HepG2 (cell line): ENCODE results near the gene YPEL5. TPM values are rescaled to one million over a fixed set of nuclear protein-coding genes. Genes with fewer than 3 reads are reported as not detected.

Experiments
- ARNT2 ChIP-seq: sonication (generic); formaldehyde crosslinking; IDR thresholded peaks from 2 replicates; pipeline ENCODE4 v1.8.0; 2022; ENCODE audit warnings: mild to moderate bottlenecking, low read depth, missing genetic modification reagents, moderate library complexity
- FOSL1 ChIP-seq: sonication (generic); formaldehyde crosslinking; IDR thresholded peaks from 2 replicates; pipeline ENCODE4 v1.9.0; 2021; ENCODE audit warnings: missing genetic modification reagents, borderline replicate concordance
- GATAD1 ChIP-seq: IDR thresholded peaks from 2 replicates; pipeline ENCODE4 v1.6.1; 2016; ENCODE audit warnings: missing genetic modification reagents, missing compliant biosample characterization
- HMG20A ChIP-seq: IDR thresholded peaks from 2 replicates; pipeline ENCODE4 v1.6.1; 2016; ENCODE audit warnings: borderline replicate concordance
- KDM2A ChIP-seq: sonication (generic); formaldehyde crosslinking; IDR thresholded peaks from 2 replicates; pipeline ENCODE4 v1.4.0; 2020; ENCODE audit warnings: low read depth, missing genetic modification reagents, borderline replicate concordance
- MAF1 ChIP-seq: sonication (generic); formaldehyde crosslinking; IDR thresholded peaks from 2 replicates; pipeline ENCODE4 v1.5.0; 2020; ENCODE audit warnings: missing genetic modification reagents, borderline replicate concordance
- MTF1 ChIP-seq: sonication (generic); formaldehyde crosslinking; IDR thresholded peaks from 2 replicates; pipeline ENCODE4 v1.5.0; 2020; ENCODE audit warnings: missing genetic modification reagents
- NKX3-1 ChIP-seq: sonication (generic); formaldehyde crosslinking; IDR thresholded peaks from 2 replicates; pipeline ENCODE4 v1.5.0; 2020; ENCODE audit warnings: missing genetic modification reagents
- SP1 ChIP-seq, 2 experiments: fragments of 450-650 bp in 1 of 2; sonication (generic) in 1 of 2; formaldehyde crosslinking in 1 of 2; IDR thresholded peaks; 2 replicates each; pipeline versions ENCODE4 v1.4.0 to v1.6.1; 2016 to 2020; ENCODE audit warnings: missing genetic modification reagents in 1 of 2
- STAT5B ChIP-seq: sonication (generic); formaldehyde crosslinking; IDR thresholded peaks from 2 replicates; pipeline ENCODE4 v1.4.0; 2020; ENCODE audit warnings: missing genetic modification reagents
- ZBTB20 ChIP-seq: sonication (generic); formaldehyde crosslinking; IDR thresholded peaks from 2 replicates; pipeline ENCODE4 v1.8.1; 2023; ENCODE audit warnings: missing genetic modification reagents, low read depth, mild to moderate bottlenecking, borderline replicate concordance
- ZNF83 ChIP-seq: sonication (generic); formaldehyde crosslinking; IDR thresholded peaks from 2 replicates; pipeline ENCODE4 v1.4.0; 2020; ENCODE audit warnings: missing genetic modification reagents, mild to moderate bottlenecking, borderline replicate concordance
- polyA plus RNA-seq, 8 experiments: library from polyadenylated mRNA; depleted of rRNA in 3 of 8; stranded (reverse) in 7 of 8; unstranded in 1 of 8; fragments of >200 nt; fragmentation: Illumina TruSeq in 4 of 8; extraction: Trizol in 4 of 8; gene quantifications; 2 replicates each; pipeline versions ENCODE4 v1.2.1 to v1.2.3, GENCODE V29; 2011 to 2016; ENCODE audit warnings: low read depth in 4 of 8, missing spikeins in 1 of 8, mixed read lengths in 1 of 8; ENCODE audit not compliant: insufficient read depth in 1 of 8
- total RNA-seq, 5 experiments: library from RNA; depleted of rRNA; stranded (reverse); fragments of >200 nt; fragmentation: Illumina TruSeq; extraction: Trizol; gene quantifications; 2 replicates each; pipeline ENCODE4 v1.2.3, GENCODE V29; 2016; ENCODE audit warnings: low read depth in 1 of 5
- TF ChIP-seq, protein P1 (sequence below): sonication (generic); formaldehyde crosslinking; IDR thresholded peaks from 2 replicates; pipeline ENCODE4 v1.4.0; 2020; ENCODE audit warnings: low read depth, mild to moderate bottlenecking, missing genetic modification reagents
- TF ChIP-seq, protein P2 (sequence below): IDR thresholded peaks from 2 replicates; pipeline ENCODE4 v1.6.1; 2016; ENCODE audit warnings: low read depth, missing genetic modification reagents, missing compliant biosample characterization
- TF ChIP-seq, protein P3 (sequence below): sonication (generic); formaldehyde crosslinking; IDR thresholded peaks from 2 replicates; pipeline ENCODE4 v1.5.0; 2020; ENCODE audit warnings: mild to moderate bottlenecking, missing genetic modification reagents, borderline replicate concordance

Gene YPEL5
- total and polyA plus RNA-seq, 2 of the 13 experiments (the other 11 are each of a cell fraction or from before 2014, with no cell fraction given), result 12.7 to 49.7 TPM

DNA sequence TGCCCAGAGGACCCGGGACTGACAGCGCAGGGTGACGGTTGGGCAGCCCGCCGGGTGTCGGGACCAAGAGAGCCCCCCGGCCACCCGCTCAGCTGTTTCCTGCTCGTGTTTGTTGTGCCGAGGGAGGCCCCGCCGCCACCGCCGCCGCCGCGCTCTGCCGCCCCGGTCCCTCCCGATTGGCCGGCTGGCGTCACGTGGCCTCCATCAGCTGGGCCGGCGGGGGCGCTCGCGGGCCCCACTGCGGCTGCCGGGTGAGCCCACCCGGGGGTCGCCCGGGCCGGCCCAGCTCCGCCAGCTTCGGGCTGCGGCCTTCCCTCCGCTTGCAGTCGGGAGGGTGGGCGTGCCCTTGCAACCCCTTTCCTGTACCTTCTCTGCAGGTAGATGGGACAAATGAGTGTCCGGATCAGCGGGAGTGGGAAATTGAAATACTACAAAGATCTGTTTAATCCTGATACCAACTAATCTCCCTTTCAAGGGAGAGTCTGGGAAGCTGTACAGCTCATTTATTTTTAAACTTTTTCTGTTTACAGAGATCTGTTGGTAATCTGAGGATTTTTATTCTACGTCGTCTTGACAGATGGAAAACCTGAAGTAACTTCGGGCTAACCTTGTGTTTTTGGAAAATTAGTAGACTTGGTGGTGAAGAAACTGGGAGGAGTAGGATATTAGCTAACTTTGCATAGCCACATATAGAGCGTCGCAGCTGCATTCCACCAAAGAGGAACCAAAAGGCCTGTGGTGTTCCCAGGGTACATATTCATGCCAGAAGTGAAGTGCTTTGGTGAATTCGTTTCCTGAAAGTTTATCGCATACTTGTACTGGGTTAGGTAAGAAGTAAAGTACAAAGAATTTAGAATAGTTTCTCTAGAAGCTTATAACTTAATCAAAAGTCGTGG is 1.2 kb downstream of the YPEL5 start (continued):
- TF ChIP-seq, protein P1, sequence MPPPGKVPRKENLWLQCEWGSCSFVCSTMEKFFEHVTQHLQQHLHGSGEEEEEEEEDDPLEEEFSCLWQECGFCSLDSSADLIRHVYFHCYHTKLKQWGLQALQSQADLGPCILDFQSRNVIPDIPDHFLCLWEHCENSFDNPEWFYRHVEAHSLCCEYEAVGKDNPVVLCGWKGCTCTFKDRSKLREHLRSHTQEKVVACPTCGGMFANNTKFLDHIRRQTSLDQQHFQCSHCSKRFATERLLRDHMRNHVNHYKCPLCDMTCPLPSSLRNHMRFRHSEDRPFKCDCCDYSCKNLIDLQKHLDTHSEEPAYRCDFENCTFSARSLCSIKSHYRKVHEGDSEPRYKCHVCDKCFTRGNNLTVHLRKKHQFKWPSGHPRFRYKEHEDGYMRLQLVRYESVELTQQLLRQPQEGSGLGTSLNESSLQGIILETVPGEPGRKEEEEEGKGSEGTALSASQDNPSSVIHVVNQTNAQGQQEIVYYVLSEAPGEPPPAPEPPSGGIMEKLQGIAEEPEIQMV (CRISPR knock-in tag), result peak; percentile 52; the same call in 1 of the 2 replicates
- no peak for TF ChIP-seq ZBTB20 (CRISPR knock-in tag)
- no peak for TF ChIP-seq SP1 (IDR thresholded peaks at IDR 0.05)
- TF ChIP-seq SP1 (CRISPR knock-in tag; IDR thresholded peaks at IDR 0.05), result peak; percentile 47; the same call in 1 of the 2 replicates
- no peak for TF ChIP-seq STAT5B (CRISPR knock-in tag)
- TF ChIP-seq, protein P2, sequence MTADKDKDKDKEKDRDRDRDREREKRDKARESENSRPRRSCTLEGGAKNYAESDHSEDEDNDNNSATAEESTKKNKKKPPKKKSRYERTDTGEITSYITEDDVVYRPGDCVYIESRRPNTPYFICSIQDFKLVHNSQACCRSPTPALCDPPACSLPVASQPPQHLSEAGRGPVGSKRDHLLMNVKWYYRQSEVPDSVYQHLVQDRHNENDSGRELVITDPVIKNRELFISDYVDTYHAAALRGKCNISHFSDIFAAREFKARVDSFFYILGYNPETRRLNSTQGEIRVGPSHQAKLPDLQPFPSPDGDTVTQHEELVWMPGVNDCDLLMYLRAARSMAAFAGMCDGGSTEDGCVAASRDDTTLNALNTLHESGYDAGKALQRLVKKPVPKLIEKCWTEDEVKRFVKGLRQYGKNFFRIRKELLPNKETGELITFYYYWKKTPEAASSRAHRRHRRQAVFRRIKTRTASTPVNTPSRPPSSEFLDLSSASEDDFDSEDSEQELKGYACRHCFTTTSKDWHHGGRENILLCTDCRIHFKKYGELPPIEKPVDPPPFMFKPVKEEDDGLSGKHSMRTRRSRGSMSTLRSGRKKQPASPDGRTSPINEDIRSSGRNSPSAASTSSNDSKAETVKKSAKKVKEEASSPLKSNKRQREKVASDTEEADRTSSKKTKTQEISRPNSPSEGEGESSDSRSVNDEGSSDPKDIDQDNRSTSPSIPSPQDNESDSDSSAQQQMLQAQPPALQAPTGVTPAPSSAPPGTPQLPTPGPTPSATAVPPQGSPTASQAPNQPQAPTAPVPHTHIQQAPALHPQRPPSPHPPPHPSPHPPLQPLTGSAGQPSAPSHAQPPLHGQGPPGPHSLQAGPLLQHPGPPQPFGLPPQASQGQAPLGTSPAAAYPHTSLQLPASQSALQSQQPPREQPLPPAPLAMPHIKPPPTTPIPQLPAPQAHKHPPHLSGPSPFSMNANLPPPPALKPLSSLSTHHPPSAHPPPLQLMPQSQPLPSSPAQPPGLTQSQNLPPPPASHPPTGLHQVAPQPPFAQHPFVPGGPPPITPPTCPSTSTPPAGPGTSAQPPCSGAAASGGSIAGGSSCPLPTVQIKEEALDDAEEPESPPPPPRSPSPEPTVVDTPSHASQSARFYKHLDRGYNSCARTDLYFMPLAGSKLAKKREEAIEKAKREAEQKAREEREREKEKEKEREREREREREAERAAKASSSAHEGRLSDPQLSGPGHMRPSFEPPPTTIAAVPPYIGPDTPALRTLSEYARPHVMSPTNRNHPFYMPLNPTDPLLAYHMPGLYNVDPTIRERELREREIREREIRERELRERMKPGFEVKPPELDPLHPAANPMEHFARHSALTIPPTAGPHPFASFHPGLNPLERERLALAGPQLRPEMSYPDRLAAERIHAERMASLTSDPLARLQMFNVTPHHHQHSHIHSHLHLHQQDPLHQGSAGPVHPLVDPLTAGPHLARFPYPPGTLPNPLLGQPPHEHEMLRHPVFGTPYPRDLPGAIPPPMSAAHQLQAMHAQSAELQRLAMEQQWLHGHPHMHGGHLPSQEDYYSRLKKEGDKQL, result no peak
- 0 out of 2 replicates have a peak, but pooled peaks have one; percentile 27 for TF ChIP-seq ZNF83 (CRISPR knock-in tag)
- TF ChIP-seq, protein P3, sequence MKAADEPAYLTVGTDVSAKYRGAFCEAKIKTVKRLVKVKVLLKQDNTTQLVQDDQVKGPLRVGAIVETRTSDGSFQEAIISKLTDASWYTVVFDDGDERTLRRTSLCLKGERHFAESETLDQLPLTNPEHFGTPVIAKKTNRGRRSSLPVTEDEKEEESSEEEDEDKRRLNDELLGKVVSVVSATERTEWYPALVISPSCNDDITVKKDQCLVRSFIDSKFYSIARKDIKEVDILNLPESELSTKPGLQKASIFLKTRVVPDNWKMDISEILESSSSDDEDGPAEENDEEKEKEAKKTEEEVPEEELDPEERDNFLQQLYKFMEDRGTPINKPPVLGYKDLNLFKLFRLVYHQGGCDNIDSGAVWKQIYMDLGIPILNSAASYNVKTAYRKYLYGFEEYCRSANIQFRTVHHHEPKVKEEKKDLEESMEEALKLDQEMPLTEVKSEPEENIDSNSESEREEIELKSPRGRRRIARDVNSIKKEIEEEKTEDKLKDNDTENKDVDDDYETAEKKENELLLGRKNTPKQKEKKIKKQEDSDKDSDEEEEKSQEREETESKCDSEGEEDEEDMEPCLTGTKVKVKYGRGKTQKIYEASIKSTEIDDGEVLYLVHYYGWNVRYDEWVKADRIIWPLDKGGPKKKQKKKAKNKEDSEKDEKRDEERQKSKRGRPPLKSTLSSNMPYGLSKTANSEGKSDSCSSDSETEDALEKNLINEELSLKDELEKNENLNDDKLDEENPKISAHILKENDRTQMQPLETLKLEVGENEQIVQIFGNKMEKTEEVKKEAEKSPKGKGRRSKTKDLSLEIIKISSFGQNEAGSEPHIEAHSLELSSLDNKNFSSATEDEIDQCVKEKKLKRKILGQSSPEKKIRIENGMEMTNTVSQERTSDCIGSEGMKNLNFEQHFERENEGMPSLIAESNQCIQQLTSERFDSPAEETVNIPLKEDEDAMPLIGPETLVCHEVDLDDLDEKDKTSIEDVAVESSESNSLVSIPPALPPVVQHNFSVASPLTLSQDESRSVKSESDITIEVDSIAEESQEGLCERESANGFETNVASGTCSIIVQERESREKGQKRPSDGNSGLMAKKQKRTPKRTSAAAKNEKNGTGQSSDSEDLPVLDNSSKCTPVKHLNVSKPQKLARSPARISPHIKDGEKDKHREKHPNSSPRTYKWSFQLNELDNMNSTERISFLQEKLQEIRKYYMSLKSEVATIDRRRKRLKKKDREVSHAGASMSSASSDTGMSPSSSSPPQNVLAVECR (CRISPR knock-in tag), result peak; percentile 71
- TF ChIP-seq GATAD1 (CRISPR knock-in tag), result peak; percentile 41; the same call in 1 of the 2 replicates
- TF ChIP-seq MAF1, result 0 out of 2 replicates have a peak, but pooled peaks have one; percentile 14
- TF ChIP-seq NKX3-1 (CRISPR knock-in tag), result 0 out of 2 replicates have a peak, but pooled peaks have one; percentile 51
- TF ChIP-seq KDM2A (CRISPR knock-in tag), result peak; percentile 53; the same call in 1 of the 2 replicates
- no peak for TF ChIP-seq MTF1
- TF ChIP-seq ARNT2 (CRISPR knock-in tag), result peak; percentile 33; the same call in 1 of the 2 replicates
- no peak for TF ChIP-seq FOSL1 (CRISPR knock-in tag)
- no peak for TF ChIP-seq HMG20A
